ENCODE data around the gene SEPSECS.

SEPSECS gene

GRCh38 chr4:25180524-25181131 lies 20.4 kb upstream of the SEPSECS start:
- Histone ChIP-seq H3K27ac (no peak overlapping the region), H3K4me3 (no peak overlapping the region)
- peak; percentile 33 for TF ChIP-seq CTCF (IDR thresholded peaks at IDR 0.05)
- DNase-seq (ENCODE audit: low spot score), result no peak

- TF ChIP-seq CTCF (IDR thresholded peaks at IDR 0.05), result no peak
- no peak for DNase-seq (ENCODE audit: low spot score)
- no peak overlapping the region for H3K4me3 ChIP-seq
- no peak overlapping the region for H3K27ac ChIP-seq
Observed at GRCh38 chr4:25178838-25179261, 18.6 kb upstream of the SEPSECS start.

GRCh38 chr4:25177147-25177546 lies 16.9 kb upstream of the SEPSECS start:
- TF ChIP-seq CTCF (IDR thresholded peaks at IDR 0.05), result no peak
- Histone ChIP-seq H3K4me3 (no peak overlapping the region), H3K27ac (no peak overlapping the region)
- no peak for DNase-seq (ENCODE audit: low spot score)

- DNase-seq (ENCODE audit: low spot score), result no peak
- no peak overlapping the region for H3K27ac ChIP-seq
- no peak for TF ChIP-seq CTCF (IDR thresholded peaks at IDR 0.05)
- H3K4me3 ChIP-seq, result no peak overlapping the region
Observed at GRCh38 chr4:25174674-25175073, 14.4 kb upstream of the SEPSECS start.

GRCh38 chr4:25172961-25173915 lies 13.0 kb upstream of the SEPSECS start:
- no peak for TF ChIP-seq CTCF (IDR thresholded peaks at IDR 0.05)
- H3K4me3 ChIP-seq, result peak overlapping the region; percentile 47
- no peak for DNase-seq (ENCODE audit: low spot score)
- peak overlapping the region; percentile 42 to 84 for H3K27ac ChIP-seq

- H3K4me3 ChIP-seq, result no peak overlapping the region
- no peak for DNase-seq (ENCODE audit: low spot score)
- TF ChIP-seq CTCF (IDR thresholded peaks at IDR 0.05), result no peak
- no peak overlapping the region for H3K27ac ChIP-seq
Observed at GRCh38 chr4:25171201-25171865, 11.1 kb upstream of the SEPSECS start.
